GM23248 (cell line): ENCODE results near the gene ZNF558.
"Not testable (repeated sequence)": the region's sequence is repeated elsewhere in the genome, so short reads cannot be mapped to it uniquely, and the experiment has no call there.

ENCODE experiments used
- EZH2 ChIP-seq: fragments of 200-600 bp; sonication (generic); IDR thresholded peaks from 2 replicates; pipeline ENCODE4 v1.6.1; 2018; ENCODE audit warnings: antibody characterized with exemption, mild to moderate bottlenecking; ENCODE audit not compliant: insufficient read depth, poor library complexity, severe bottlenecking
- EZH2phosphoT487 ChIP-seq: fragments of 200-600 bp; sonication (generic); IDR thresholded peaks from 2 replicates; pipeline ENCODE4 v1.6.1; 2018; ENCODE audit warnings: antibody characterized with exemption, moderate library complexity, mild to moderate bottlenecking, low read depth; ENCODE audit not compliant: insufficient read depth

GRCh38 chr19:8773587-8773986 lies 58.5 kb downstream of the ZNF558 start:
- TF ChIP-seq EZH2, EZH2phosphoT487: not testable (repeated sequence)
